Measurements from ENCODE around the gene FHOD3. TPM values are rescaled to one million over a fixed set of nuclear protein-coding genes. Genes with fewer than 3 reads are reported as not detected.

FHOD3 gene
- total and polyA plus RNA-seq, 2 of the 13 experiments (the other 11 are each of a cell fraction or from before 2014, with no cell fraction given): 0.07 TPM; not detected in 1

GRCh38 chr18:36676629-36677028, 379.1 kb downstream of the FHOD3 start:
- TF ChIP-seq ZBTB8A (CRISPR knock-in tag; IDR thresholded peaks at IDR 0.05; ENCODE audit: borderline replicate concordance, low read depth) (no peak), NAIF1 (CRISPR knock-in tag; IDR thresholded peaks at IDR 0.05; ENCODE audit: borderline replicate concordance) (no peak), SMYD3 (CRISPR knock-in tag; IDR thresholded peaks at IDR 0.05) (no peak)
- 0% methylated on average over 1 of the region's 1 CpG for WGBS (ENCODE audit: low lambda C conversion rate)
- in situ Hi-C loops (cut with HindIII; ENCODE audit: extremely low pct_ligation_motif_present, low pct_unique_long_range_greater_than_20kb) (no loop called here), intact Hi-C loops (cut with micrococcal nuclease; ENCODE audit: unreplicated experiment) (no loop called here)
- ATAC-seq (no peak), FAIRE-seq (no peak), DNase-seq (ENCODE audit: low spot score) (no peak)
- no peak overlapping the region for H3K27ac ChIP-seq (ENCODE audit: extremely low read length, insufficient read depth, low read length)
- H3K4me3 ChIP-seq (replicated peaks in 1 of 3; ENCODE audit: insufficient read depth in 1 of 3, low read depth in 2 of 3, low read length in 3 of 3): no peak overlapping the region
- no peaks in the 10 kb centered on the region for H3K79me2 ChIP-seq (ENCODE audit: insufficient read depth, low read length)
- H3K9me3 ChIP-seq (ENCODE audit: low read length): no peaks in the 10 kb centered on the region
- H3K4me2 ChIP-seq (ENCODE audit: low read depth, low read length): no peak overlapping the region
- H2AFZ ChIP-seq (ENCODE audit: low read length): no peak overlapping the region
- H3K9ac ChIP-seq (ENCODE audit: insufficient read depth, low read depth, low read length): no peak overlapping the region
- BruUV-seq (replicated peaks): no TSS peak
- peaks cover 22% of the 10 kb centered on the region for H3K4me1 ChIP-seq (ENCODE audit: insufficient read depth, low read length)
- peaks cover 0 to 3% of the 10 kb centered on the region in 2 experiments; a peak in 1 of 5 replicates for H3K27me3 ChIP-seq (ENCODE audit: control insufficient read depth in 1 of 2, insufficient read depth in 2 of 2, low read length in 2 of 2)
- ChIA-PET POLR2A (no interaction called here), CTCF (ENCODE audit: low intra/inter-chr PET ratio, low total read pairs) (no interaction called here)
- H3K36me3 ChIP-seq (replicated peaks in 1 of 2; ENCODE audit: control insufficient read depth in 1 of 2, insufficient read depth in 2 of 2, low read length in 2 of 2): no peaks in the 10 kb centered on the region
- H4K20me1 ChIP-seq (ENCODE audit: insufficient read depth, low read length): no peaks in the 10 kb centered on the region

GRCh38 chr18:36680042-36680441, 382.5 kb downstream of the FHOD3 start:
- H3K9me3 ChIP-seq (ENCODE audit: low read length): no peaks in the 10 kb centered on the region; the same call in 1 of the 2 replicates
- ATAC-seq (no peak), FAIRE-seq (no peak), DNase-seq (ENCODE audit: low spot score) (no peak)
- ChIA-PET CTCF (ENCODE audit: low intra/inter-chr PET ratio, low total read pairs) (no interaction called here), POLR2A (no interaction called here)
- no peaks in the 10 kb centered on the region for H3K36me3 ChIP-seq (replicated peaks in 1 of 2; ENCODE audit: control insufficient read depth in 1 of 2, insufficient read depth in 2 of 2, low read length in 2 of 2)
- 0 out of 5 replicates have a peak, but pooled peaks cover 0 to 3% of the 10 kb centered on the region in 2 experiments for H3K27me3 ChIP-seq (ENCODE audit: control insufficient read depth in 1 of 2, insufficient read depth in 2 of 2, low read length in 2 of 2)
- no TSS peak for BruUV-seq (replicated peaks)
- H3K4me3 ChIP-seq (replicated peaks in 1 of 3; ENCODE audit: insufficient read depth in 1 of 3, low read depth in 2 of 3, low read length in 3 of 3): no peak overlapping the region
- H2AFZ ChIP-seq (ENCODE audit: low read length): no peak overlapping the region
- intact Hi-C loops (cut with micrococcal nuclease; ENCODE audit: unreplicated experiment): loop anchor here (10.0 kb wide), 1 partner anchor 215 kb away; no protein-coding TSS in a partner anchor
- peaks cover under 1% of the 10 kb centered on the region; the same call in 1 of the 2 replicates for H3K4me1 ChIP-seq (ENCODE audit: insufficient read depth, low read length)
- no peak overlapping the region for H3K9ac ChIP-seq (ENCODE audit: insufficient read depth, low read depth, low read length)
- H4K20me1 ChIP-seq (ENCODE audit: insufficient read depth, low read length): no peaks in the 10 kb centered on the region
- in situ Hi-C loops (cut with HindIII; ENCODE audit: extremely low pct_ligation_motif_present, low pct_unique_long_range_greater_than_20kb): no loop called here
- no peak overlapping the region for H3K27ac ChIP-seq (ENCODE audit: extremely low read length, insufficient read depth, low read length)
- no peak overlapping the region for H3K4me2 ChIP-seq (ENCODE audit: low read depth, low read length)
- TF ChIP-seq ZNF777 (CRISPR knock-in tag; IDR thresholded peaks at IDR 0.05): no peak
- TF ChIP-seq ZBTB21 (CRISPR knock-in tag; IDR thresholded peaks at IDR 0.05): no peak
- no peak for TF ChIP-seq ZNF768 (CRISPR knock-in tag; IDR thresholded peaks at IDR 0.05)
- TF ChIP-seq ZNF430 (CRISPR knock-in tag; IDR thresholded peaks at IDR 0.05): no peak
- TF ChIP-seq ONECUT2 (CRISPR knock-in tag; IDR thresholded peaks at IDR 0.05): no peak
- TF ChIP-seq E2F5 (CRISPR knock-in tag; conservative IDR thresholded peaks at IDR 0.05): no peak
- no peaks in the 10 kb centered on the region for H3K79me2 ChIP-seq (ENCODE audit: insufficient read depth, low read length)

Measured in HepG2 (cell line).